ENCODE data around the gene SNAP29. TPM values are rescaled to one million over a fixed set of nuclear protein-coding genes. Genes with fewer than 3 reads are reported as not detected.

Gene SNAP29
- total RNA-seq, 2 experiments from 2014 or later = 34.7 to 35.6 TPM

GRCh38 chr22:20864186-20864908, 5.5 kb downstream of the SNAP29 start:
- Mint-ChIP-seq H3K4me3 (no peak overlapping the region), H3K9me3 (no peaks in the 10 kb centered on the region), H3K36me3 (ENCODE audit: low read depth) (peaks cover 26% of the 10 kb centered on the region), H3K4me1 (peaks cover 60% of the 10 kb centered on the region), H3K27ac (no peak overlapping the region), H3K27me3 (no peaks in the 10 kb centered on the region)
- ChIA-PET CTCF (no interaction called here), POLR2A (no interaction called here)
- no peak for DNase-seq

- POLR2A ChIA-PET = interaction anchor here (0.8 to 1.2 kb wide), 2 partner anchors 9 to 10 kb away, joined by 3 read pairs; no protein-coding TSS in a partner anchor
- H3K27me3 Mint-ChIP-seq = no peaks in the 10 kb centered on the region
- peaks cover 25% of the 10 kb centered on the region for H3K36me3 Mint-ChIP-seq (ENCODE audit: low read depth)
- H3K4me3 Mint-ChIP-seq = no peak overlapping the region
- DNase-seq = no peak
- H3K4me1 Mint-ChIP-seq = peaks cover 52% of the 10 kb centered on the region
- no peak overlapping the region for H3K27ac Mint-ChIP-seq
- H3K9me3 Mint-ChIP-seq = no peaks in the 10 kb centered on the region
- CTCF ChIA-PET = no interaction called here
Observed at GRCh38 chr22:20865331-20865730, 6.5 kb downstream of the SNAP29 start.

- CTCF ChIA-PET = no interaction called here
- no peaks in the 10 kb centered on the region for H3K27me3 Mint-ChIP-seq
Observed at GRCh38 chr22:20865875-20866445, 7.2 kb downstream of the SNAP29 start.

GRCh38 chr22:20866736-20867135, 7.9 kb downstream of the SNAP29 start:
- CTCF ChIA-PET = no interaction called here
- no peak for DNase-seq
- POLR2A ChIA-PET = interaction anchor here (0.9 to 1.0 kb wide), 2 partner anchors 9 to 136 kb away, joined by 3 read pairs; no protein-coding TSS in a partner anchor
- Mint-ChIP-seq H3K27ac (peak overlapping the region; percentile 84), H3K27me3 (no peaks in the 10 kb centered on the region), H3K36me3 (ENCODE audit: low read depth) (peaks cover 25% of the 10 kb centered on the region), H3K4me3 (no peak overlapping the region), H3K4me1 (peaks cover 43% of the 10 kb centered on the region), H3K9me3 (no peaks in the 10 kb centered on the region)

More at GRCh38 chr22:20865875-20866445, 7.2 kb downstream of the SNAP29 start:
- Mint-ChIP-seq H3K4me3 (no peak overlapping the region), H3K4me1 (peaks cover 46% of the 10 kb centered on the region), H3K36me3 (ENCODE audit: low read depth) (peaks cover 25% of the 10 kb centered on the region), H3K27ac (no peak overlapping the region), H3K9me3 (no peaks in the 10 kb centered on the region)
- POLR2A ChIA-PET = interaction anchor here (0.8 to 1.2 kb wide), 2 partner anchors 9 kb away, joined by 3 read pairs; no protein-coding TSS in a partner anchor
- DNase-seq = no peak

GRCh38 chr22:20867179-20868024, 8.6 kb downstream of the SNAP29 start:
- Mint-ChIP-seq H3K36me3 (ENCODE audit: low read depth) (peaks cover 20% of the 10 kb centered on the region), H3K27ac (peak overlapping the region; percentile 84), H3K9me3 (no peaks in the 10 kb centered on the region), H3K27me3 (no peaks in the 10 kb centered on the region), H3K4me3 (no peak overlapping the region), H3K4me1 (peaks cover 38% of the 10 kb centered on the region)
- DNase-seq = peak; percentile 32
- POLR2A ChIA-PET = interaction anchor here (0.8 to 1.5 kb wide), 5 partner anchors 10 to 135 kb away, joined by 3 to 5 read pairs (median 3); partner anchors contain the start of gene CRKL
- CTCF ChIA-PET = interaction anchor here (0.9 to 1.0 kb wide), 3 partner anchors 18 to 449 kb away, joined by 3 to 5 read pairs (median 3); no protein-coding TSS in a partner anchor

GRCh38 chr22:20868025-20868962, 9.5 kb downstream of the SNAP29 start:
- H3K27ac Mint-ChIP-seq = peak overlapping the region; percentile 84
- H3K4me1 Mint-ChIP-seq = peaks cover 34% of the 10 kb centered on the region
- CTCF ChIA-PET = interaction anchor here (0.9 to 1.0 kb wide), 3 partner anchors 18 to 450 kb away, joined by 3 to 5 read pairs (median 3); no protein-coding TSS in a partner anchor
- DNase-seq = no peak
- H3K9me3 Mint-ChIP-seq = no peaks in the 10 kb centered on the region
- peaks cover 17% of the 10 kb centered on the region for H3K36me3 Mint-ChIP-seq (ENCODE audit: low read depth)
- POLR2A ChIA-PET = interaction anchor here (0.8 to 1.5 kb wide), 4 partner anchors 11 to 134 kb away, joined by 3 to 5 read pairs (median 4); partner anchors contain the start of gene CRKL
- no peaks in the 10 kb centered on the region for H3K27me3 Mint-ChIP-seq
- H3K4me3 Mint-ChIP-seq = no peak overlapping the region

- peaks cover 30% of the 10 kb centered on the region for H3K4me1 Mint-ChIP-seq
- H3K4me3 Mint-ChIP-seq = no peak overlapping the region
- CTCF ChIA-PET = no interaction called here
- H3K36me3 Mint-ChIP-seq (ENCODE audit: low read depth) = peaks cover 15% of the 10 kb centered on the region
- POLR2A ChIA-PET = no interaction called here
- H3K9me3 Mint-ChIP-seq = no peaks in the 10 kb centered on the region
- no peak overlapping the region for H3K27ac Mint-ChIP-seq
- no peaks in the 10 kb centered on the region for H3K27me3 Mint-ChIP-seq
- no peak for DNase-seq
Observed at GRCh38 chr22:20869234-20869633, 10.4 kb downstream of the SNAP29 start.

GRCh38 chr22:20873214-20873613, 14.4 kb downstream of the SNAP29 start:
- no peak overlapping the region for H3K27ac Mint-ChIP-seq
- H3K36me3 Mint-ChIP-seq (ENCODE audit: low read depth) = peaks cover 22% of the 10 kb centered on the region
- DNase-seq = no peak
- POLR2A ChIA-PET = no interaction called here
- CTCF ChIA-PET = interaction anchor here (0.6 kb wide), 1 partner anchor 11 kb away, joined by 3 read pairs; no protein-coding TSS in a partner anchor
- H3K4me1 Mint-ChIP-seq = peaks cover 7% of the 10 kb centered on the region
- H3K4me3 Mint-ChIP-seq = no peak overlapping the region
- H3K9me3 Mint-ChIP-seq = no peaks in the 10 kb centered on the region
- no peaks in the 10 kb centered on the region for H3K27me3 Mint-ChIP-seq

- Mint-ChIP-seq H3K4me3 (no peak overlapping the region), H3K36me3 (ENCODE audit: low read depth) (peaks cover 18% of the 10 kb centered on the region), H3K9me3 (no peaks in the 10 kb centered on the region), H3K4me1 (peaks cover 4% of the 10 kb centered on the region), H3K27me3 (no peaks in the 10 kb centered on the region), H3K27ac (no peak overlapping the region)
- ChIA-PET CTCF (no interaction called here), POLR2A (interaction anchor here (1.4 kb wide), 1 partner anchor 10 kb away, joined by 3 read pairs; no protein-coding TSS in a partner anchor)
- DNase-seq = no peak
Observed at GRCh38 chr22:20875296-20875695, 16.5 kb downstream of the SNAP29 start.

GRCh38 chr22:20877715-20878114, 18.9 kb downstream of the SNAP29 start:
- DNase-seq = no peak
- Mint-ChIP-seq H3K9me3 (no peaks in the 10 kb centered on the region), H3K27me3 (no peaks in the 10 kb centered on the region), H3K36me3 (ENCODE audit: low read depth) (peaks cover 35% of the 10 kb centered on the region), H3K4me3 (no peak overlapping the region), H3K4me1 (peaks cover 4% of the 10 kb centered on the region), H3K27ac (no peak overlapping the region)
- POLR2A ChIA-PET = interaction anchor here (0.6 kb wide), 1 partner anchor 49 kb away, joined by 3 read pairs; no protein-coding TSS in a partner anchor
- CTCF ChIA-PET = no interaction called here

- no peaks in the 10 kb centered on the region for H3K27me3 Mint-ChIP-seq
- no peaks in the 10 kb centered on the region for H3K4me1 Mint-ChIP-seq
- no peaks in the 10 kb centered on the region for H3K9me3 Mint-ChIP-seq
- no peak overlapping the region for H3K4me3 Mint-ChIP-seq
- no peak for DNase-seq
- H3K27ac Mint-ChIP-seq = no peak overlapping the region
- ChIA-PET CTCF (no interaction called here), POLR2A (interaction anchor here (2.4 kb wide), 1 partner anchor 13 kb away, joined by 5 read pairs; no protein-coding TSS in a partner anchor)
- H3K36me3 Mint-ChIP-seq (ENCODE audit: low read depth) = peaks cover 43% of the 10 kb centered on the region
Observed at GRCh38 chr22:20881231-20881630, 22.4 kb downstream of the SNAP29 start.

Data from activated CD4-positive, alpha-beta memory T cell treated with anti-CD3 and anti-CD28 coated beads, Interleukin-2, amount 10 ng/mL, durations not matched to agents 7 days and 5 days (primary cell).